Measurements from ENCODE around the gene TGFB1I1. TPM values are rescaled to one million over a fixed set of nuclear protein-coding genes. Genes with fewer than 3 reads are reported as not detected.

Gene TGFB1I1
- total and polyA plus RNA-seq, 2 of the 13 experiments (the other 11 are each of a cell fraction or from before 2014, with no cell fraction given) = 0.80 to 2.9 TPM

DNA sequence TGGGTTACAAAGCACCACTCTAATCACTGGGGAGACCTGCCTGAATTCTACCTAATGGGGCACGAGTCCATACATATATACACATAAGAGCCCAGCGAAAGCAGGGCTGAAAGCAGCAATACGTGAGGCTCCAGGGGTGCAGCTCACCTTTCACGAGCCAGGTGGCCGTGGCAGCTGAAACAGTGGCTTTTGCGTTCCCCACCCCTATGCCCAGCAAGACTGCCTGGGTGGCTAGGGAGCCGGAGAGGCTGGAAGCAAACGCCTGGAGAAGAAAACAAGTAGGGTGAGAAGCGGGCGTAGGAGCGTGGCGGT lies 35.6 kb downstream of the TGFB1I1 start (continued):
- TF ChIP-seq ZNF792 (CRISPR knock-in tag; IDR thresholded peaks at IDR 0.05) (no peak), ZNF431 (CRISPR knock-in tag; IDR thresholded peaks at IDR 0.05; ENCODE audit: borderline replicate concordance, low read depth) (no peak), ZNF460 (CRISPR knock-in tag; IDR thresholded peaks at IDR 0.05; ENCODE audit: borderline replicate concordance) (no peak), ZSCAN20 (CRISPR knock-in tag; IDR thresholded peaks at IDR 0.05; ENCODE audit: borderline replicate concordance) (0 out of 2 replicates have a peak, but pooled peaks have one; percentile 1), RBM22 (optimal IDR thresholded peaks at IDR 0.05; ENCODE audit: low read length) (no peak), KAT8 (CRISPR knock-in tag; IDR thresholded peaks at IDR 0.05) (no peak), YEATS2 (CRISPR knock-in tag; IDR thresholded peaks at IDR 0.05; ENCODE audit: borderline replicate concordance) (no peak), CAMTA2 (CRISPR knock-in tag; IDR thresholded peaks at IDR 0.05; ENCODE audit: borderline replicate concordance) (no peak), CENPX (CRISPR knock-in tag; IDR thresholded peaks at IDR 0.05) (no peak), POLR2A (IDR thresholded peaks at IDR 0.05; ENCODE audit: insufficient read depth in 1 of 2, low read depth in 2 of 2, low read length in 2 of 2) (peak in 1 of 2 experiments; percentile 21; a peak in 1 of 4 replicates), ZNF10 (CRISPR knock-in tag; IDR thresholded peaks at IDR 0.05; ENCODE audit: borderline replicate concordance, low read depth) (0 out of 2 replicates have a peak, but pooled peaks have one; percentile 19), ARHGAP35 (CRISPR knock-in tag; IDR thresholded peaks at IDR 0.05; ENCODE audit: borderline replicate concordance) (no peak), ZNF660 (CRISPR knock-in tag; IDR thresholded peaks at IDR 0.05; ENCODE audit: borderline replicate concordance, low read depth) (no peak), JUN (CRISPR knock-in tag; IDR thresholded peaks at IDR 0.05) (no peak), ARID2 (CRISPR knock-in tag; IDR thresholded peaks at IDR 0.05; ENCODE audit: borderline replicate concordance) (peak; percentile 91; the same call in 1 of the 2 replicates)
- TF ChIP-seq, protein P1, sequence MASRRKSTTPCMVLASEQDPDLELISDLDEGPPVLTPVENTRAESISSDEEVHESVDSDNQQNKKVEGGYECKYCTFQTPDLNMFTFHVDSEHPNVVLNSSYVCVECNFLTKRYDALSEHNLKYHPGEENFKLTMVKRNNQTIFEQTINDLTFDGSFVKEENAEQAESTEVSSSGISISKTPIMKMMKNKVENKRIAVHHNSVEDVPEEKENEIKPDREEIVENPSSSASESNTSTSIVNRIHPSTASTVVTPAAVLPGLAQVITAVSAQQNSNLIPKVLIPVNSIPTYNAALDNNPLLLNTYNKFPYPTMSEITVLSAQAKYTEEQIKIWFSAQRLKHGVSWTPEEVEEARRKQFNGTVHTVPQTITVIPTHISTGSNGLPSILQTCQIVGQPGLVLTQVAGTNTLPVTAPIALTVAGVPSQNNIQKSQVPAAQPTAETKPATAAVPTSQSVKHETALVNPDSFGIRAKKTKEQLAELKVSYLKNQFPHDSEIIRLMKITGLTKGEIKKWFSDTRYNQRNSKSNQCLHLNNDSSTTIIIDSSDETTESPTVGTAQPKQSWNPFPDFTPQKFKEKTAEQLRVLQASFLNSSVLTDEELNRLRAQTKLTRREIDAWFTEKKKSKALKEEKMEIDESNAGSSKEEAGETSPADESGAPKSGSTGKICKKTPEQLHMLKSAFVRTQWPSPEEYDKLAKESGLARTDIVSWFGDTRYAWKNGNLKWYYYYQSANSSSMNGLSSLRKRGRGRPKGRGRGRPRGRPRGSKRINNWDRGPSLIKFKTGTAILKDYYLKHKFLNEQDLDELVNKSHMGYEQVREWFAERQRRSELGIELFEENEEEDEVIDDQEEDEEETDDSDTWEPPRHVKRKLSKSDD (CRISPR knock-in tag; IDR thresholded peaks at IDR 0.05; ENCODE audit: low read depth) = no peak
- TF ChIP-seq, protein P2, sequence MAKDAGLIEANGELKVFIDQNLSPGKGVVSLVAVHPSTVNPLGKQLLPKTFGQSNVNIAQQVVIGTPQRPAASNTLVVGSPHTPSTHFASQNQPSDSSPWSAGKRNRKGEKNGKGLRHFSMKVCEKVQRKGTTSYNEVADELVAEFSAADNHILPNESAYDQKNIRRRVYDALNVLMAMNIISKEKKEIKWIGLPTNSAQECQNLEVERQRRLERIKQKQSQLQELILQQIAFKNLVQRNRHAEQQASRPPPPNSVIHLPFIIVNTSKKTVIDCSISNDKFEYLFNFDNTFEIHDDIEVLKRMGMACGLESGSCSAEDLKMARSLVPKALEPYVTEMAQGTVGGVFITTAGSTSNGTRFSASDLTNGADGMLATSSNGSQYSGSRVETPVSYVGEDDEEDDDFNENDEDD (CRISPR knock-in tag; IDR thresholded peaks at IDR 0.05; ENCODE audit: borderline replicate concordance) = no peak
- TF ChIP-seq, protein P3, sequence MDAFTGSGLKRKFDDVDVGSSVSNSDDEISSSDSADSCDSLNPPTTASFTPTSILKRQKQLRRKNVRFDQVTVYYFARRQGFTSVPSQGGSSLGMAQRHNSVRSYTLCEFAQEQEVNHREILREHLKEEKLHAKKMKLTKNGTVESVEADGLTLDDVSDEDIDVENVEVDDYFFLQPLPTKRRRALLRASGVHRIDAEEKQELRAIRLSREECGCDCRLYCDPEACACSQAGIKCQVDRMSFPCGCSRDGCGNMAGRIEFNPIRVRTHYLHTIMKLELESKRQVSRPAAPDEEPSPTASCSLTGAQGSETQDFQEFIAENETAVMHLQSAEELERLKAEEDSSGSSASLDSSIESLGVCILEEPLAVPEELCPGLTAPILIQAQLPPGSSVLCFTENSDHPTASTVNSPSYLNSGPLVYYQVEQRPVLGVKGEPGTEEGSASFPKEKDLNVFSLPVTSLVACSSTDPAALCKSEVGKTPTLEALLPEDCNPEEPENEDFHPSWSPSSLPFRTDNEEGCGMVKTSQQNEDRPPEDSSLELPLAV (CRISPR knock-in tag; conservative IDR thresholded peaks at IDR 0.05; ENCODE audit: low read depth) = no peak
- TF ChIP-seq, protein P4, sequence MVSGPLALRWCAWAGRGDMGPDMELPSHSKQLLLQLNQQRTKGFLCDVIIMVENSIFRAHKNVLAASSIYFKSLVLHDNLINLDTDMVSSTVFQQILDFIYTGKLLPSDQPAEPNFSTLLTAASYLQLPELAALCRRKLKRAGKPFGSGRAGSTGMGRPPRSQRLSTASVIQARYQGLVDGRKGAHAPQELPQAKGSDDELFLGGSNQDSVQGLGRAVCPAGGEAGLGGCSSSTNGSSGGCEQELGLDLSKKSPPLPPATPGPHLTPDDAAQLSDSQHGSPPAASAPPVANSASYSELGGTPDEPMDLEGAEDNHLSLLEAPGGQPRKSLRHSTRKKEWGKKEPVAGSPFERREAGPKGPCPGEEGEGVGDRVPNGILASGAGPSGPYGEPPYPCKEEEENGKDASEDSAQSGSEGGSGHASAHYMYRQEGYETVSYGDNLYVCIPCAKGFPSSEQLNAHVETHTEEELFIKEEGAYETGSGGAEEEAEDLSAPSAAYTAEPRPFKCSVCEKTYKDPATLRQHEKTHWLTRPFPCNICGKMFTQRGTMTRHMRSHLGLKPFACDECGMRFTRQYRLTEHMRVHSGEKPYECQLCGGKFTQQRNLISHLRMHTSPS (CRISPR knock-in tag; IDR thresholded peaks at IDR 0.05; ENCODE audit: low read depth) = no peak
- TF ChIP-seq, protein P5, sequence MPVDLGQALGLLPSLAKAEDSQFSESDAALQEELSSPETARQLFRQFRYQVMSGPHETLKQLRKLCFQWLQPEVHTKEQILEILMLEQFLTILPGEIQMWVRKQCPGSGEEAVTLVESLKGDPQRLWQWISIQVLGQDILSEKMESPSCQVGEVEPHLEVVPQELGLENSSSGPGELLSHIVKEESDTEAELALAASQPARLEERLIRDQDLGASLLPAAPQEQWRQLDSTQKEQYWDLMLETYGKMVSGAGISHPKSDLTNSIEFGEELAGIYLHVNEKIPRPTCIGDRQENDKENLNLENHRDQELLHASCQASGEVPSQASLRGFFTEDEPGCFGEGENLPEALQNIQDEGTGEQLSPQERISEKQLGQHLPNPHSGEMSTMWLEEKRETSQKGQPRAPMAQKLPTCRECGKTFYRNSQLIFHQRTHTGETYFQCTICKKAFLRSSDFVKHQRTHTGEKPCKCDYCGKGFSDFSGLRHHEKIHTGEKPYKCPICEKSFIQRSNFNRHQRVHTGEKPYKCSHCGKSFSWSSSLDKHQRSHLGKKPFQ (CRISPR knock-in tag; IDR thresholded peaks at IDR 0.05; ENCODE audit: insufficient replicate concordance) = no peak
